Liver (tissue), 9 donors: Measurements from ENCODE around the gene ZNF780A. TPM values are rescaled to one million over a fixed set of nuclear protein-coding genes. Genes with fewer than 3 reads are reported as not detected.

Experiments
- DNase-seq: peaks from one replicate; pipeline ENCODE4 v3.0.0-alpha.2; 2017; ENCODE audit warnings: low spot score
- H3K27ac ChIP-seq, 2 donors: one replicate each; pipeline ENCODE4 v1.7.0; 2013; ENCODE audit warnings: inconsistent platforms in 2 of 2, low read length in 2 of 2, control low read depth in 1 of 2, low read depth in 1 of 2, mild to moderate bottlenecking in 1 of 2
- H3K27me3 ChIP-seq, 4 donors: one replicate each; pipeline versions ENCODE4 v1.6.1 to v1.7.0; 2013; ENCODE audit warnings: low read length in 3 of 4, inconsistent platforms in 1 of 4, mild to moderate bottlenecking in 1 of 4, moderate library complexity in 1 of 4; ENCODE audit not compliant: control insufficient read depth in 4 of 4, insufficient read depth in 4 of 4
- H3K36me3 ChIP-seq, 4 donors: one replicate each; pipeline versions ENCODE4 v1.6.1 to v1.7.0; 2013; ENCODE audit warnings: low read length in 3 of 4, mild to moderate bottlenecking in 3 of 4, low read depth in 1 of 4, moderate library complexity in 1 of 4; ENCODE audit not compliant: control insufficient read depth in 4 of 4, insufficient read depth in 3 of 4
- H3K4me1 ChIP-seq, 4 donors: one replicate each; pipeline versions ENCODE4 v1.6.1 to v1.7.0; 2013; ENCODE audit warnings: low read length in 3 of 4, mild to moderate bottlenecking in 3 of 4, moderate library complexity in 1 of 4; ENCODE audit not compliant: control insufficient read depth in 4 of 4, insufficient read depth in 4 of 4
- H3K4me3 ChIP-seq, 3 donors: one replicate each; pipeline versions ENCODE4 v1.6.1 to v1.7.0; 2013; ENCODE audit warnings: low read length in 3 of 3, control low read depth in 1 of 3, low read depth in 1 of 3, mild to moderate bottlenecking in 1 of 3
- H3K9ac ChIP-seq, 2 donors: one replicate each; pipeline ENCODE4 v1.7.0; 2013; ENCODE audit warnings: low read length in 2 of 2, mild to moderate bottlenecking in 2 of 2, moderate library complexity in 2 of 2, control low read depth in 1 of 2, low read depth in 1 of 2
- H3K9me3 ChIP-seq, 4 donors: one replicate each; pipeline versions ENCODE4 v1.6.1 to v1.7.0; 2013; ENCODE audit warnings: low read length in 3 of 4; ENCODE audit not compliant: control insufficient read depth in 4 of 4
- ATF3 ChIP-seq: IDR thresholded peaks from 2 replicates; pipeline ENCODE4 v1.6.1; 2016; ENCODE audit warnings: antibody characterized with exemption
- CTCF ChIP-seq: fragments of 150-350 bp; IDR thresholded peaks from 2 replicates; pipeline ENCODE4 v1.5.1; 2017; ENCODE audit warnings: improper control_type of control experiment, low read depth, low read length; ENCODE audit not compliant: missing input control
- EGR1 ChIP-seq, 2 donors: IDR thresholded peaks; 2 replicates each; pipeline ENCODE4 v1.6.1; 2016 to 2018; ENCODE audit warnings: antibody characterized with exemption in 2 of 2, low read depth in 2 of 2
- FOXA1 ChIP-seq: IDR thresholded peaks from 2 replicates; pipeline ENCODE4 v1.6.1; 2016; ENCODE audit warnings: antibody characterized with exemption
- FOXA2 ChIP-seq: IDR thresholded peaks from 2 replicates; pipeline ENCODE4 v1.6.1; 2016; ENCODE audit warnings: antibody characterized with exemption
- GABPA ChIP-seq, 2 donors: IDR thresholded peaks in 1 of 2; conservative IDR thresholded peaks in 1 of 2; 2 replicates each; pipeline ENCODE4 v1.6.1; 2016; ENCODE audit warnings: antibody characterized with exemption in 2 of 2, mild to moderate bottlenecking in 1 of 2, moderate library complexity in 1 of 2
- HNF4A ChIP-seq, 2 donors: conservative IDR thresholded peaks; 2 replicates each; pipeline ENCODE4 v1.6.1; 2016; ENCODE audit warnings: antibody characterized with exemption in 2 of 2, mild to moderate bottlenecking in 2 of 2
- HNF4G ChIP-seq: IDR thresholded peaks from 2 replicates; pipeline ENCODE4 v1.6.1; 2016; ENCODE audit warnings: antibody characterized with exemption
- JUND ChIP-seq, 2 donors: IDR thresholded peaks; 2 replicates each; pipeline ENCODE4 v1.6.1; 2016; ENCODE audit warnings: antibody characterized with exemption in 2 of 2
- MAX ChIP-seq: IDR thresholded peaks from 2 replicates; pipeline ENCODE4 v1.6.1; 2016; ENCODE audit warnings: antibody characterized with exemption
- NR2F2 ChIP-seq: IDR thresholded peaks from 2 replicates; pipeline ENCODE4 v1.6.1; 2016; ENCODE audit warnings: antibody characterized with exemption
- RAD21 ChIP-seq, 2 donors: IDR thresholded peaks; 2 replicates each; pipeline ENCODE4 v1.6.1; 2016; ENCODE audit warnings: antibody characterized with exemption in 2 of 2, mild to moderate bottlenecking in 2 of 2
- REST ChIP-seq: IDR thresholded peaks from 2 replicates; pipeline ENCODE4 v1.6.1; 2016; ENCODE audit warnings: antibody characterized with exemption, mild to moderate bottlenecking
- RXRA ChIP-seq, 2 donors: IDR thresholded peaks; 2 replicates each; pipeline ENCODE4 v1.6.1; 2017 to 2018; ENCODE audit warnings: antibody characterized with exemption in 2 of 2, mild to moderate bottlenecking in 1 of 2
- SP1 ChIP-seq: IDR thresholded peaks from 2 replicates; pipeline ENCODE4 v1.6.1; 2018; ENCODE audit warnings: antibody characterized with exemption, mild to moderate bottlenecking
- TAF1 ChIP-seq: conservative IDR thresholded peaks from 2 replicates; pipeline ENCODE4 v1.6.1; 2016; ENCODE audit warnings: antibody characterized with exemption, mild to moderate bottlenecking
- YY1 ChIP-seq: IDR thresholded peaks from 2 replicates; pipeline ENCODE4 v1.6.1; 2016; ENCODE audit warnings: antibody characterized with exemption, mild to moderate bottlenecking
- ZBTB33 ChIP-seq: IDR thresholded peaks from 2 replicates; pipeline ENCODE4 v1.6.1; 2016; ENCODE audit warnings: antibody characterized with exemption
- WGBS: extraction: QIAGEN DNeasy Blood & Tissue Kit; methylation state at CpG from one replicate; pipeline ENCODE4 v1.1.7; 2013; 5-methylcytosine and 5-hydroxymethylcytosine counted together
- polyA plus RNA-seq, 2 donors: library from polyadenylated mRNA; stranded (reverse) in 1 of 2; unstranded in 1 of 2; fragments of 200-250 nt in 1 of 2; fragments of >200 nt in 1 of 2; fragmentation: Nextera tagmentation in 1 of 2; extraction: Ambion mirVana in 1 of 2; gene quantifications; one replicate each; pipeline versions ENCODE4 v1.2.1 to v1.2.3, GENCODE V29; 2013 to 2015
- total RNA-seq, 2 donors: library from RNA; depleted of rRNA; stranded (reverse); fragments of >200 nt; gene quantifications; one replicate each; pipeline ENCODE4 v1.2.3, GENCODE V29; 2014
- donor health status: healthy.
- donor health status: healthy.
- donor health status: healthy.
- donor health status: healthy.
- donor health status: healthy.

The ZNF780A gene
- total and polyA plus RNA-seq, 4 donors, result 10.9 to 18.7 (median 14.0) TPM

- no peaks in the 10 kb centered on the region for H3K27me3 ChIP-seq
- no peak for TF ChIP-seq RAD21 (IDR thresholded peaks at IDR 0.05)
- no peak for TF ChIP-seq ZBTB33
- TF ChIP-seq FOXA2, result no peak
- no peak for TF ChIP-seq CTCF
- TF ChIP-seq GABPA (IDR thresholded peaks at IDR 0.05 in 1 of 2, conservative IDR thresholded peaks at IDR 0.05 in 1 of 2), result no peak
- no peak for TF ChIP-seq ATF3
- no peak for TF ChIP-seq HNF4G
- TF ChIP-seq SP1, result no peak
- TF ChIP-seq JUND (IDR thresholded peaks at IDR 0.05), result no peak
- no peak for TF ChIP-seq FOXA1
- no peak for TF ChIP-seq RXRA (IDR thresholded peaks at IDR 0.05)
- no peak for TF ChIP-seq MAX
- no peak for TF ChIP-seq EGR1 (IDR thresholded peaks at IDR 0.05; ENCODE audit: low read depth in 2 of 2)
- no peak for TF ChIP-seq YY1
- no peak for TF ChIP-seq HNF4A (conservative IDR thresholded peaks at IDR 0.05)
- TF ChIP-seq TAF1, result no peak
- no peak for TF ChIP-seq NR2F2
- TF ChIP-seq REST, result no peak
- WGBS, result 97% methylated on average over 4 of the region's 4 CpGs
- H3K4me3 ChIP-seq, result peak overlapping the region in 1 of 3 donors; percentile 57
- no peaks in the 10 kb centered on the region for H3K4me1 ChIP-seq
- no peaks in the 10 kb centered on the region for H3K36me3 ChIP-seq
- H3K9ac ChIP-seq, result no peak overlapping the region
- H3K27ac ChIP-seq, result no peak overlapping the region
- peaks cover 32 to 86% (median 55%) of the 10 kb centered on the region in 4 donors for H3K9me3 ChIP-seq
- DNase-seq, result no peak
These were observed 64.7 kb downstream of the ZNF780A start for GRCh38 chr19:40025938-40026596.
